ENCODE data around the gene XRCC3.

XRCC3 gene

GRCh38 chr14:103690332-103690731 is 24.9 kb downstream of the XRCC3 start:
- DNase-seq = no peak

- DNase-seq = peak; percentile 62
Observed at GRCh38 chr14:103688906-103689902, 26.0 kb downstream of the XRCC3 start.

GRCh38 chr14:103688441-103688840 is 26.8 kb downstream of the XRCC3 start:
- no peak for DNase-seq

GRCh38 chr14:103687712-103688111 is 27.5 kb downstream of the XRCC3 start:
- DNase-seq = no peak

GRCh38 chr14:103686831-103687485 is 28.3 kb downstream of the XRCC3 start:
- no peak for DNase-seq

GRCh38 chr14:103685276-103686211 is 29.7 kb downstream of the XRCC3 start:
- no peak for DNase-seq

GRCh38 chr14:103684871-103685270 is 30.4 kb downstream of the XRCC3 start:
- DNase-seq = no peak

- DNase-seq = no peak
Observed at GRCh38 chr14:103684471-103684870, 30.8 kb downstream of the XRCC3 start.

- no peak for DNase-seq
Observed at GRCh38 chr14:103683139-103683538, 32.1 kb downstream of the XRCC3 start.

GRCh38 chr14:103680491-103681231 is 34.6 kb downstream of the XRCC3 start:
- no peak for DNase-seq

GRCh38 chr14:103679351-103679750 is 35.9 kb downstream of the XRCC3 start:
- DNase-seq = no peak

- no peak for DNase-seq
Observed at GRCh38 chr14:103676881-103677675, 38.2 kb downstream of the XRCC3 start.

- no peak for DNase-seq
Observed at GRCh38 chr14:103675957-103676356, 39.3 kb downstream of the XRCC3 start.

GRCh38 chr14:103671911-103672310 is 43.3 kb downstream of the XRCC3 start:
- DNase-seq = no peak

- DNase-seq = no peak
Observed at GRCh38 chr14:103669370-103669769, 45.9 kb downstream of the XRCC3 start.

GRCh38 chr14:103668117-103668516 is 47.1 kb downstream of the XRCC3 start:
- no peak for DNase-seq

GRCh38 chr14:103667671-103668070 is 47.6 kb downstream of the XRCC3 start:
- no peak for DNase-seq

- DNase-seq = no peak
Observed at GRCh38 chr14:103663506-103663905, 51.7 kb downstream of the XRCC3 start.

- no peak for DNase-seq
Observed at GRCh38 chr14:103662591-103662990, 52.7 kb downstream of the XRCC3 start.

- DNase-seq = no peak
Observed at GRCh38 chr14:103662029-103662428, 53.2 kb downstream of the XRCC3 start.

GRCh38 chr14:103659631-103660030 is 55.6 kb downstream of the XRCC3 start:
- DNase-seq = no peak
